HAP-1 (cell line): Measurements from ENCODE around the gene HERPUD2.

ENCODE experiments used
- DNase-seq, 2 experiments: peaks; one replicate each; pipeline ENCODE4 v3.0.0-alpha.2; 2016 to 2020; ENCODE audit warnings: low spot score in 2 of 2
- H3K27me3 ChIP-seq: fragments of 250-450 bp; sonication (Bioruptor Pico); 2 replicates; pipeline ENCODE4 v1.5.1; 2020; ENCODE audit warnings: low read depth, mild to moderate bottlenecking, moderate library complexity
- H3K36me3 ChIP-seq: fragments of 250-450 bp; sonication (Bioruptor Pico); replicated peaks from 2 replicates; pipeline ENCODE4 v1.5.1; 2020; ENCODE audit warnings: mild to moderate bottlenecking
- H3K4me1 ChIP-seq: fragments of 250-450 bp; sonication (Bioruptor Pico); 2 replicates; pipeline ENCODE4 v1.5.1; 2020; ENCODE audit warnings: mild to moderate bottlenecking
- H3K4me3 ChIP-seq: fragments of 250-450 bp; sonication (Bioruptor Pico); 2 replicates; pipeline ENCODE4 v1.5.1; 2020; ENCODE audit warnings: mild to moderate bottlenecking, moderate library complexity
- H3K9me3 ChIP-seq: fragments of 250-450 bp; sonication (Bioruptor Pico); 2 replicates; pipeline ENCODE4 v1.5.1; 2020; ENCODE audit warnings: mild to moderate bottlenecking, moderate library complexity
- in situ Hi-C: fragments of 300-500 bp; cut with MboI; formaldehyde crosslinking; loops from 3 replicates; pipeline ENCODE4 v1.14.3; 2020; ENCODE audit warnings: low sequenced_read_pairs, inconsistent platforms, mixed read lengths

Gene HERPUD2

GRCh38 chr7:35721288-35721687 is 26.4 kb upstream of the HERPUD2 start:
- in situ Hi-C loops, result no loop called here
- Histone ChIP-seq H3K9me3 (no peaks in the 10 kb centered on the region), H3K4me1 (no peaks in the 10 kb centered on the region)

GRCh38 chr7:35720849-35721248 is 25.9 kb upstream of the HERPUD2 start:
- Histone ChIP-seq H3K4me1 (no peaks in the 10 kb centered on the region), H3K9me3 (no peaks in the 10 kb centered on the region), H3K4me3 (no peak overlapping the region), H3K36me3 (no peaks in the 10 kb centered on the region), H3K27me3 (no peaks in the 10 kb centered on the region; the same call in 1 of the 2 replicates)
- in situ Hi-C loops, result no loop called here
- DNase-seq, result no peak

More at GRCh38 chr7:35721288-35721687, 26.4 kb upstream of the HERPUD2 start:
- no peak for DNase-seq
- no peak overlapping the region for H3K4me3 ChIP-seq
- no peaks in the 10 kb centered on the region for H3K36me3 ChIP-seq
- no peaks in the 10 kb centered on the region; the same call in 1 of the 2 replicates for H3K27me3 ChIP-seq

- Histone ChIP-seq H3K36me3 (no peaks in the 10 kb centered on the region), H3K9me3 (no peaks in the 10 kb centered on the region), H3K27me3 (no peaks in the 10 kb centered on the region; the same call in 1 of the 2 replicates), H3K4me1 (no peaks in the 10 kb centered on the region), H3K4me3 (no peak overlapping the region)
- DNase-seq, result no peak
- in situ Hi-C loops, result no loop called here
Measured at GRCh38 chr7:35720032-35720431, 25.1 kb upstream of the HERPUD2 start.

- Histone ChIP-seq H3K4me3 (no peak overlapping the region), H3K36me3 (no peaks in the 10 kb centered on the region), H3K4me1 (no peaks in the 10 kb centered on the region), H3K9me3 (no peaks in the 10 kb centered on the region), H3K27me3 (no peaks in the 10 kb centered on the region; the same call in 1 of the 2 replicates)
- DNase-seq, result no peak
- in situ Hi-C loops, result loop anchor here (10.0 kb wide), 1 partner anchor 187 kb away; no protein-coding TSS in a partner anchor
Measured at GRCh38 chr7:35718047-35718446, 23.1 kb upstream of the HERPUD2 start.

GRCh38 chr7:35717516-35717915 is 22.6 kb upstream of the HERPUD2 start:
- Histone ChIP-seq H3K27me3 (no peaks in the 10 kb centered on the region; the same call in 1 of the 2 replicates), H3K36me3 (no peaks in the 10 kb centered on the region), H3K4me1 (no peaks in the 10 kb centered on the region), H3K4me3 (no peak overlapping the region), H3K9me3 (no peaks in the 10 kb centered on the region)
- in situ Hi-C loops, result loop anchor here (10.0 kb wide), 1 partner anchor 187 kb away; no protein-coding TSS in a partner anchor
- no peak for DNase-seq

GRCh38 chr7:35717013-35717412 is 22.1 kb upstream of the HERPUD2 start:
- H3K27me3 ChIP-seq, result no peaks in the 10 kb centered on the region; the same call in 1 of the 2 replicates
- H3K4me1 ChIP-seq, result no peaks in the 10 kb centered on the region
- no peaks in the 10 kb centered on the region for H3K9me3 ChIP-seq
- in situ Hi-C loops, result loop anchor here (10.0 kb wide), 1 partner anchor 188 kb away; no protein-coding TSS in a partner anchor
- H3K4me3 ChIP-seq, result no peak overlapping the region
- H3K36me3 ChIP-seq, result no peaks in the 10 kb centered on the region
- no peak for DNase-seq

- in situ Hi-C loops, result loop anchor here (10.0 kb wide), 1 partner anchor 189 kb away; no protein-coding TSS in a partner anchor
- Histone ChIP-seq H3K4me1 (no peaks in the 10 kb centered on the region), H3K27me3 (no peaks in the 10 kb centered on the region; the same call in 1 of the 2 replicates), H3K36me3 (no peaks in the 10 kb centered on the region), H3K4me3 (no peak overlapping the region), H3K9me3 (no peaks in the 10 kb centered on the region)
- DNase-seq, result no peak
Measured at GRCh38 chr7:35716038-35716803, 21.3 kb upstream of the HERPUD2 start.

- in situ Hi-C loops, result loop anchor here (10.0 kb wide), 1 partner anchor 190 kb away; no protein-coding TSS in a partner anchor
- no peak for DNase-seq
Measured at GRCh38 chr7:35714862-35715261, 19.9 kb upstream of the HERPUD2 start.

GRCh38 chr7:35714407-35714806 is 19.5 kb upstream of the HERPUD2 start:
- no peak overlapping the region for H3K4me3 ChIP-seq
- H3K9me3 ChIP-seq, result no peaks in the 10 kb centered on the region
- no peaks in the 10 kb centered on the region; the same call in 1 of the 2 replicates for H3K27me3 ChIP-seq
- in situ Hi-C loops, result loop anchor here (10.0 kb wide), 1 partner anchor 190 kb away; no protein-coding TSS in a partner anchor
- no peaks in the 10 kb centered on the region for H3K4me1 ChIP-seq
- DNase-seq, result no peak
- H3K36me3 ChIP-seq, result no peaks in the 10 kb centered on the region

More at GRCh38 chr7:35714862-35715261, 19.9 kb upstream of the HERPUD2 start:
- H3K27me3 ChIP-seq, result no peaks in the 10 kb centered on the region; the same call in 1 of the 2 replicates
- no peak overlapping the region for H3K4me3 ChIP-seq
- no peaks in the 10 kb centered on the region for H3K9me3 ChIP-seq
- no peaks in the 10 kb centered on the region for H3K4me1 ChIP-seq
- no peaks in the 10 kb centered on the region for H3K36me3 ChIP-seq

- H3K27me3 ChIP-seq, result no peaks in the 10 kb centered on the region
- H3K9me3 ChIP-seq, result no peaks in the 10 kb centered on the region
- no peak overlapping the region for H3K4me3 ChIP-seq
- DNase-seq, result no peak
- in situ Hi-C loops, result loop anchor here (10.0 kb wide), 1 partner anchor 192 kb away; no protein-coding TSS in a partner anchor
- no peaks in the 10 kb centered on the region for H3K36me3 ChIP-seq
- no peaks in the 10 kb centered on the region for H3K4me1 ChIP-seq
Measured at GRCh38 chr7:35712563-35713226, 17.8 kb upstream of the HERPUD2 start.

- Histone ChIP-seq H3K27me3 (no peaks in the 10 kb centered on the region), H3K4me1 (no peaks in the 10 kb centered on the region), H3K36me3 (no peaks in the 10 kb centered on the region), H3K9me3 (no peaks in the 10 kb centered on the region), H3K4me3 (no peak overlapping the region)
- no peak for DNase-seq
- in situ Hi-C loops, result no loop called here
Measured at GRCh38 chr7:35707422-35707821, 12.5 kb upstream of the HERPUD2 start.

- H3K4me3 ChIP-seq, result no peak overlapping the region
- in situ Hi-C loops, result no loop called here
- no peak for DNase-seq
- no peaks in the 10 kb centered on the region for H3K27me3 ChIP-seq
- peaks cover 1% of the 10 kb centered on the region for H3K4me1 ChIP-seq
- H3K36me3 ChIP-seq, result no peaks in the 10 kb centered on the region
- H3K9me3 ChIP-seq, result no peaks in the 10 kb centered on the region
Measured at GRCh38 chr7:35705932-35706461, 11.1 kb upstream of the HERPUD2 start.

- Histone ChIP-seq H3K27me3 (no peaks in the 10 kb centered on the region), H3K36me3 (no peaks in the 10 kb centered on the region), H3K9me3 (no peaks in the 10 kb centered on the region), H3K4me3 (no peak overlapping the region), H3K4me1 (peaks cover 9% of the 10 kb centered on the region)
- no peak for DNase-seq
- in situ Hi-C loops, result no loop called here
Measured at GRCh38 chr7:35704261-35704660, 9.3 kb upstream of the HERPUD2 start.
